ENCODE data around the gene MYO3B. TPM values are rescaled to one million over a fixed set of nuclear protein-coding genes. Genes with fewer than 3 reads are reported as not detected.

The MYO3B gene
- total RNA-seq, 1 experiment from 2014 or later: not detected

DNA sequence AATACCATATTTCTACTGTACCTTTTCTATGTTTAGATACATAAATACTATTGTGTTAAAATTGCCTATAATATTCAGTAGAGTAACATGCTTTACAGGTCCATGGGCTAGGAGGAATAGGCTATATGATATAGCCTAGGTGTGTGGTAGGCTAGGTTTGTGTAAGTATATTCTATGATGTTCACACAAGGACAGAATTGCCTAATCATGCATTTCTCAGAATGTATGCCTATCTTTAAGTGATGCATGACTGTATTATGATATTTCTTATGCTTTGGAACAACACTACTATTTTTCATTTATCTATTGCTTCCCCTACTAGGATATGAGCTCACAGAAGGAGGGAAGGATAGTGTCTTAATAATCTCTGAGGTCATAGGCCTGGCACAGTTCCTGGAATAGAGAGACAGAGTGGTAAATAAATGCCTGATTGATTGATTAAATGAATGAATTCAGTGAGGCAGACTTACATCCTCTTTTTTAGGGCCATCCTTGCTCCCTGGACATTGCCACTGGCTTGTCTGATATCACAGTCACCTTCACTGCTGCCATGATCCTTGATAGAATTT is 121.0 kb downstream of the MYO3B start:
- Mint-ChIP-seq H3K27ac (ENCODE audit: low read depth, unreplicated experiment) (no peak overlapping the region), H3K9me3 (ENCODE audit: unreplicated experiment) (peaks cover 7% of the 10 kb centered on the region), H3K27me3 (ENCODE audit: insufficient read depth, unreplicated experiment) (peaks cover 36% of the 10 kb centered on the region), H3K36me3 (ENCODE audit: insufficient read depth, unreplicated experiment) (no peaks in the 10 kb centered on the region), H3K4me3 (ENCODE audit: unreplicated experiment) (no peak overlapping the region), H3K4me1 (ENCODE audit: insufficient read depth, unreplicated experiment) (no peaks in the 10 kb centered on the region)
- TF ChIP-seq, protein P1, sequence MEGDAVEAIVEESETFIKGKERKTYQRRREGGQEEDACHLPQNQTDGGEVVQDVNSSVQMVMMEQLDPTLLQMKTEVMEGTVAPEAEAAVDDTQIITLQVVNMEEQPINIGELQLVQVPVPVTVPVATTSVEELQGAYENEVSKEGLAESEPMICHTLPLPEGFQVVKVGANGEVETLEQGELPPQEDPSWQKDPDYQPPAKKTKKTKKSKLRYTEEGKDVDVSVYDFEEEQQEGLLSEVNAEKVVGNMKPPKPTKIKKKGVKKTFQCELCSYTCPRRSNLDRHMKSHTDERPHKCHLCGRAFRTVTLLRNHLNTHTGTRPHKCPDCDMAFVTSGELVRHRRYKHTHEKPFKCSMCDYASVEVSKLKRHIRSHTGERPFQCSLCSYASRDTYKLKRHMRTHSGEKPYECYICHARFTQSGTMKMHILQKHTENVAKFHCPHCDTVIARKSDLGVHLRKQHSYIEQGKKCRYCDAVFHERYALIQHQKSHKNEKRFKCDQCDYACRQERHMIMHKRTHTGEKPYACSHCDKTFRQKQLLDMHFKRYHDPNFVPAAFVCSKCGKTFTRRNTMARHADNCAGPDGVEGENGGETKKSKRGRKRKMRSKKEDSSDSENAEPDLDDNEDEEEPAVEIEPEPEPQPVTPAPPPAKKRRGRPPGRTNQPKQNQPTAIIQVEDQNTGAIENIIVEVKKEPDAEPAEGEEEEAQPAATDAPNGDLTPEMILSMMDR (IDR thresholded peaks at IDR 0.05; ENCODE audit: unreplicated experiment): no peak
- ChIA-PET POLR2A (no interaction called here), CTCF (interaction anchor here (0.6 to 1.6 kb wide), 2 partner anchors 24 to 36 kb away, joined by 3 read pairs; no protein-coding TSS in a partner anchor)
- DNase-seq (ENCODE audit: unreplicated experiment): no peak
- intact Hi-C loops (cut with micrococcal nuclease): no loop called here
- BruUV-seq (replicated peaks): no TSS peak

DNA sequence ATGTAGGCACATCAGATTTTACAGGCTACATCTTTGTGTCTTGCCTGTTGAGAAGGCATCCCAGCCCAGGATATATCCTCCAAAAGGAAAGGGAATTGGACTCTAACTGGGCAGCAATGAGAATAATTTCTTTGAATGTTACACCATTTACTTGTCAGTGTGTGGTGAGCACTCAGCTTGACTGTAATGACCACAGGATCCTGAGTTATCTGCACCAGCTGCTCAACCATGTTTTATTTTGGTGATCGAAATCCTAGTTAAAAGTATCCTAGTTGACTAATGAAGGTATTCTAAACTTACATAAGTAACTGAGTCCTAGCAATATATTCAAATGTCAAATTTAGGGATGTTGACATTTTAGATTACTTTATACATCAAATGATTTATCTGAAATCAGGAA is 123.0 kb downstream of the MYO3B start:
- Mint-ChIP-seq H3K9me3 (ENCODE audit: unreplicated experiment) (peaks cover 4% of the 10 kb centered on the region), H3K36me3 (ENCODE audit: insufficient read depth, unreplicated experiment) (no peaks in the 10 kb centered on the region), H3K27ac (ENCODE audit: low read depth, unreplicated experiment) (no peak overlapping the region), H3K4me3 (ENCODE audit: unreplicated experiment) (no peak overlapping the region), H3K4me1 (ENCODE audit: insufficient read depth, unreplicated experiment) (no peaks in the 10 kb centered on the region), H3K27me3 (ENCODE audit: insufficient read depth, unreplicated experiment) (peaks cover 16% of the 10 kb centered on the region)
- ChIA-PET CTCF (interaction anchor here (0.6 kb wide), 1 partner anchor 515 kb away, joined by 3 read pairs; no protein-coding TSS in a partner anchor), POLR2A (no interaction called here)
- TF ChIP-seq, protein P1 (IDR thresholded peaks at IDR 0.05; ENCODE audit: unreplicated experiment): no peak
- no TSS peak for BruUV-seq (replicated peaks)
- intact Hi-C loops (cut with micrococcal nuclease): no loop called here
- no peak for DNase-seq (ENCODE audit: unreplicated experiment)

DNA sequence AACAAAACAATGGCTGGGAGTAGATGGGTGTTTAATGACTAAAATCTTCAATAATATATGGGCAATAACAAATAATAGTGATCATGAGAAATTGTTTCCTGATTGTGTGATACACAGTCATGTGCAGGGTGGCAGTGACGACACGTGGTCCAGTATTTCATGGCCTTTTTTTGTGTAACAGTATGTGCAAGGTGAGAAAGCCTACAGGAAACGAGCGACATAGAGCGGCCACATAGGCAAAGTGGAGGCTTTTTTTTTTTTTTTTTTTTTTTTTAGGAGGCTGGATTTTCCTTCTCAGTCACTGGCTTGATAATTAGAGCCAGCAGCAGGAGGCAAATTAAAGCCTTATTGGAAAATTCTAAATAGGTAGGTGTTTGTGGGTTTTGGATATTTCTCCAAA is 123.7 kb downstream of the MYO3B start:
- TF ChIP-seq, protein P1 (IDR thresholded peaks at IDR 0.05; ENCODE audit: unreplicated experiment): no peak
- Mint-ChIP-seq H3K9me3 (ENCODE audit: unreplicated experiment) (no peaks in the 10 kb centered on the region), H3K27ac (ENCODE audit: low read depth, unreplicated experiment) (no peak overlapping the region), H3K36me3 (ENCODE audit: insufficient read depth, unreplicated experiment) (no peaks in the 10 kb centered on the region), H3K4me3 (ENCODE audit: unreplicated experiment) (no peak overlapping the region), H3K4me1 (ENCODE audit: insufficient read depth, unreplicated experiment) (no peaks in the 10 kb centered on the region), H3K27me3 (ENCODE audit: insufficient read depth, unreplicated experiment) (peaks cover 11% of the 10 kb centered on the region)
- POLR2A ChIA-PET: no interaction called here
- no TSS peak for BruUV-seq (replicated peaks)
- CTCF ChIA-PET: no interaction called here
- intact Hi-C loops (cut with micrococcal nuclease): no loop called here
- DNase-seq (ENCODE audit: unreplicated experiment): no peak

DNA sequence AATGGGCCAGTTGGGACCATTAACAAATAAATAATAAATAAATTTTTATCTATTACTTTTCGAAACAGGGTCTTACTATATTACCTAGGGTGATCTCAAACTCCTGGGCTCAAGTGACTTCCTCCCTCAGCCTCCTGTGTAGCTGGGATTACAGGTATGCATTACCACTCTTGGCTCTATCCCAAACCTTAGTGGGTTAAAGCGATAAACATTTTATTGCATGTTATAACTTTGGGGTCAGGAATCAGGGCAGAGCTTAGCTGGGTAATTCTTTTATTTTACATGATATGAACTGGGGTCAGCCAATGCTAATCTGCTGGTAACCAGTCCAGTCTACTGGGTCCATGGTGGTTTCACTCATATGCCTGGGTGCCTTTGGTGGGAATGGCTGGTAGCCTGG is 127.8 kb downstream of the MYO3B start:
- ChIA-PET CTCF (interaction anchor here (1.0 kb wide), 1 partner anchor 20 kb away, joined by 4 read pairs; no protein-coding TSS in a partner anchor), POLR2A (no interaction called here)
- Mint-ChIP-seq H3K9me3 (ENCODE audit: unreplicated experiment) (no peaks in the 10 kb centered on the region), H3K27ac (ENCODE audit: low read depth, unreplicated experiment) (no peak overlapping the region), H3K27me3 (ENCODE audit: insufficient read depth, unreplicated experiment) (peaks cover 11% of the 10 kb centered on the region), H3K36me3 (ENCODE audit: insufficient read depth, unreplicated experiment) (no peaks in the 10 kb centered on the region), H3K4me1 (ENCODE audit: insufficient read depth, unreplicated experiment) (no peaks in the 10 kb centered on the region), H3K4me3 (ENCODE audit: unreplicated experiment) (no peak overlapping the region)
- intact Hi-C loops (cut with micrococcal nuclease): no loop called here
- no peak for DNase-seq (ENCODE audit: unreplicated experiment)
- TF ChIP-seq, protein P1 (IDR thresholded peaks at IDR 0.05; ENCODE audit: unreplicated experiment): no peak
- no TSS peak for BruUV-seq (replicated peaks)
